ENCODE data around the gene CASD1.

Gene CASD1

GRCh38 chr7:94594882-94595281 lies 85.3 kb downstream of the CASD1 start:
- TF ChIP-seq CREB5 (CRISPR knock-in tag; IDR thresholded peaks at IDR 0.05; ENCODE audit: low read depth) (peak; percentile 39; the same call in 1 of the 2 replicates), ZFP3 (CRISPR knock-in tag; IDR thresholded peaks at IDR 0.05) (no peak), ARNTL (CRISPR knock-in tag; IDR thresholded peaks at IDR 0.05; ENCODE audit: borderline replicate concordance, low read depth) (no peak), TCF4 (CRISPR knock-in tag; IDR thresholded peaks at IDR 0.05; ENCODE audit: borderline replicate concordance) (peak; percentile 84; the same call in 1 of the 2 replicates), PATZ1 (CRISPR knock-in tag; IDR thresholded peaks at IDR 0.05; ENCODE audit: borderline replicate concordance) (no peak), SNAI2 (CRISPR knock-in tag; IDR thresholded peaks at IDR 0.05) (no peak), ZNF565 (CRISPR knock-in tag; conservative IDR thresholded peaks at IDR 0.05; ENCODE audit: low read depth) (no peak), ESRRG (CRISPR knock-in tag; IDR thresholded peaks at IDR 0.05) (no peak), GLIS3 (CRISPR knock-in tag; IDR thresholded peaks at IDR 0.05) (no peak), CSRNP3 (CRISPR knock-in tag; IDR thresholded peaks at IDR 0.05) (peak; percentile 73; the same call in 1 of the 2 replicates), ISL1 (CRISPR knock-in tag; IDR thresholded peaks at IDR 0.05) (peak; percentile 71), ZNF8 (CRISPR knock-in tag; IDR thresholded peaks at IDR 0.05) (no peak), RARB (CRISPR knock-in tag; IDR thresholded peaks at IDR 0.05) (no peak), BACH2 (CRISPR knock-in tag; IDR thresholded peaks at IDR 0.05; ENCODE audit: borderline replicate concordance) (no peak), OSR1 (CRISPR knock-in tag; IDR thresholded peaks at IDR 0.05) (no peak), TOX (CRISPR knock-in tag; IDR thresholded peaks at IDR 0.05; ENCODE audit: borderline replicate concordance) (no peak), ZFP30 (CRISPR knock-in tag; IDR thresholded peaks at IDR 0.05) (no peak), POU6F1 (CRISPR knock-in tag; IDR thresholded peaks at IDR 0.05; ENCODE audit: borderline replicate concordance, low read depth) (no peak), PPARA (CRISPR knock-in tag; IDR thresholded peaks at IDR 0.05; ENCODE audit: borderline replicate concordance) (no peak), CSDC2 (CRISPR knock-in tag; IDR thresholded peaks at IDR 0.05) (no peak), ZNF70 (CRISPR knock-in tag; IDR thresholded peaks at IDR 0.05) (no peak), TSHZ2 (CRISPR knock-in tag; IDR thresholded peaks at IDR 0.05) (peak; percentile 80), ZC3H10 (CRISPR knock-in tag; IDR thresholded peaks at IDR 0.05) (peak; percentile 47; the same call in 1 of the 2 replicates)
- peak; percentile 46 for ATAC-seq

- peak; percentile 94 for ATAC-seq
- peak; percentile 95 for TF ChIP-seq ISL1 (CRISPR knock-in tag; IDR thresholded peaks at IDR 0.05)
- TF ChIP-seq GLIS3 (CRISPR knock-in tag; IDR thresholded peaks at IDR 0.05) = no peak
- no peak for TF ChIP-seq TSHZ2 (CRISPR knock-in tag; IDR thresholded peaks at IDR 0.05)
- TF ChIP-seq CSDC2 (CRISPR knock-in tag; IDR thresholded peaks at IDR 0.05) = no peak
- no peak for TF ChIP-seq ZNF8 (CRISPR knock-in tag; IDR thresholded peaks at IDR 0.05)
- no peak for TF ChIP-seq ZNF565 (CRISPR knock-in tag; conservative IDR thresholded peaks at IDR 0.05; ENCODE audit: low read depth)
- no peak for TF ChIP-seq PPARA (CRISPR knock-in tag; IDR thresholded peaks at IDR 0.05; ENCODE audit: borderline replicate concordance)
- 0 out of 2 replicates have a peak, but pooled peaks have one; percentile 66 for TF ChIP-seq TOX (CRISPR knock-in tag; IDR thresholded peaks at IDR 0.05; ENCODE audit: borderline replicate concordance)
- TF ChIP-seq BACH2 (CRISPR knock-in tag; IDR thresholded peaks at IDR 0.05; ENCODE audit: borderline replicate concordance) = no peak
- peak; percentile 64; the same call in 1 of the 2 replicates for TF ChIP-seq CREB5 (CRISPR knock-in tag; IDR thresholded peaks at IDR 0.05; ENCODE audit: low read depth)
- TF ChIP-seq ESRRG (CRISPR knock-in tag; IDR thresholded peaks at IDR 0.05) = no peak
- TF ChIP-seq ZC3H10 (CRISPR knock-in tag; IDR thresholded peaks at IDR 0.05) = peak; percentile 92
- TF ChIP-seq RARB (CRISPR knock-in tag; IDR thresholded peaks at IDR 0.05) = no peak
- TF ChIP-seq ZFP3 (CRISPR knock-in tag; IDR thresholded peaks at IDR 0.05) = no peak
- TF ChIP-seq ZNF70 (CRISPR knock-in tag; IDR thresholded peaks at IDR 0.05) = no peak
- peak; percentile 75; the same call in 1 of the 2 replicates for TF ChIP-seq TCF4 (CRISPR knock-in tag; IDR thresholded peaks at IDR 0.05; ENCODE audit: borderline replicate concordance)
- TF ChIP-seq ARNTL (CRISPR knock-in tag; IDR thresholded peaks at IDR 0.05; ENCODE audit: borderline replicate concordance, low read depth) = no peak
- TF ChIP-seq OSR1 (CRISPR knock-in tag; IDR thresholded peaks at IDR 0.05) = no peak
Observed at GRCh38 chr7:94595717-94596116, 86.1 kb downstream of the CASD1 start.
